Endothelial cell of umbilical vein (primary cell): ENCODE measurements around the gene GCH1. TPM values are rescaled to one million over a fixed set of nuclear protein-coding genes. Genes with fewer than 3 reads are reported as not detected.

Experiments used
- BruUV-seq: library from RNA; stranded (reverse); fragments of 400-500 nt; replicated peaks from 2 replicates; lab custom pipeline; 2021; lab: Mats Ljungman, UMichigan
- CTCF ChIA-PET: fragments of 300-600, 350-600 bp; sonication (Branson Sonifier 250); formaldehyde crosslinking; loops from one replicate; lab custom pipeline; 2021; ENCODE audit warnings: antibody characterized with exemption, inconsistent platforms; lab: Charles Lee
- POLR2A ChIA-PET: fragments of 300-600, 350-600 bp; sonication (Branson Sonifier 250); formaldehyde crosslinking; loops from one replicate; lab custom pipeline; 2021; ENCODE audit warnings: antibody characterized with exemption, inconsistent platforms; lab: Charles Lee
- DNase-seq: peaks from one replicate; pipeline ENCODE4 v3.0.0-alpha.2; 2011; ENCODE audit warnings: low read depth, low spot score
- FAIRE-seq: peaks from 2 replicates; lab custom pipeline; 2011; peaks lifted over from hg19 to GRCh38; lab: Jason Lieb, UNC
- H2AFZ ChIP-seq: 2 replicates; pipeline ENCODE4 v1.6.0; 2012; ENCODE audit warnings: low read depth, low read length, control low read depth, inconsistent platforms
- H3K27ac ChIP-seq: 2 replicates; pipeline ENCODE4 v1.5.1; 2011; ENCODE audit warnings: low read depth, mild to moderate bottlenecking, control low read depth, low read length, moderate library complexity; ENCODE audit not compliant: insufficient read depth
- H3K27me3 ChIP-seq, 2 experiments: 2 replicates each; pipeline versions ENCODE4 v1.6.0 to v1.6.1; 2011; ENCODE audit warnings: low read length in 2 of 2, mixed read lengths in 1 of 2; ENCODE audit not compliant: control insufficient read depth in 2 of 2, insufficient read depth in 2 of 2
- H3K36me3 ChIP-seq, 2 experiments: 2 replicates in 1 of 2; 3 replicates in 1 of 2; pipeline ENCODE4 v1.5.1; 2011; ENCODE audit warnings: low read length in 2 of 2, mild to moderate bottlenecking in 1 of 2, moderate library complexity in 1 of 2; ENCODE audit not compliant: control insufficient read depth in 2 of 2, insufficient read depth in 2 of 2; ENCODE audit errors: extremely low read depth in 1 of 2
- H3K4me1 ChIP-seq: 3 replicates; pipeline ENCODE4 v1.5.1; 2011; ENCODE audit warnings: mild to moderate bottlenecking, low read length; ENCODE audit not compliant: control insufficient read depth, insufficient read depth; ENCODE audit errors: extremely low read depth
- H3K4me2 ChIP-seq: 2 replicates; pipeline ENCODE4 v1.6.1; 2011; ENCODE audit warnings: low read length, control low read depth, mixed read lengths; ENCODE audit not compliant: insufficient read depth
- H3K4me3 ChIP-seq, 3 experiments: fragments of 200-600 bp in 1 of 3; sonication (generic), shearing (Covaris generic) in 1 of 3; replicated peaks in 1 of 3; 2 replicates each; pipeline ENCODE4 v1.5.1; 2011 to 2016; ENCODE audit warnings: control low read depth in 3 of 3, low read length in 3 of 3, mild to moderate bottlenecking in 2 of 3, inconsistent platforms in 1 of 3, low read depth in 1 of 3, moderate library complexity in 1 of 3; ENCODE audit not compliant: insufficient read depth in 1 of 3
- H3K79me2 ChIP-seq: 2 replicates; pipeline ENCODE4 v1.6.0; 2012; ENCODE audit warnings: low read length, inconsistent platforms; ENCODE audit not compliant: control insufficient read depth, insufficient read depth
- H3K9ac ChIP-seq: replicated peaks from 2 replicates; pipeline ENCODE3; 2011; ENCODE audit warnings: low read length, control low read depth; ENCODE audit not compliant: insufficient read depth; ENCODE audit errors: extremely low read depth
- H3K9me1 ChIP-seq: replicated peaks from 3 replicates; pipeline ENCODE4 v1.6.0; 2011; ENCODE audit warnings: mild to moderate bottlenecking, low read length; ENCODE audit not compliant: control insufficient read depth, insufficient read depth; ENCODE audit errors: extremely low read depth
- H3K9me3 ChIP-seq: replicated peaks from 2 replicates; pipeline ENCODE4 v1.5.1; 2012; ENCODE audit warnings: low read length, inconsistent platforms; ENCODE audit not compliant: control insufficient read depth, insufficient read depth
- H4K20me1 ChIP-seq: replicated peaks from 2 replicates; pipeline ENCODE3; 2011; ENCODE audit warnings: mild to moderate bottlenecking, low read length; ENCODE audit not compliant: control insufficient read depth, insufficient read depth; ENCODE audit errors: extremely low read depth
- CTCF ChIP-seq, 2 donors: IDR thresholded peaks; 1 replicate in 1 of 2; 2 replicates in 1 of 2; pipeline ENCODE4 v1.5.1; 2011; ENCODE audit warnings: low read length in 2 of 2, mild to moderate bottlenecking in 2 of 2, moderate library complexity in 2 of 2, control low read depth in 1 of 2, inconsistent platforms in 1 of 2, low read depth in 1 of 2; ENCODE audit not compliant: insufficient read depth in 1 of 2; ENCODE audit errors: extremely low read depth in 1 of 2
- EZH2 ChIP-seq: IDR thresholded peaks from 2 replicates; pipeline ENCODE4 v1.6.1; 2012; ENCODE audit warnings: borderline replicate concordance, low read depth, mild to moderate bottlenecking, moderate library complexity, low read length, inconsistent platforms; ENCODE audit not compliant: severe bottlenecking
- FOS ChIP-seq: IDR thresholded peaks from 2 replicates; pipeline ENCODE4 v1.6.1; 2011; ENCODE audit warnings: mild to moderate bottlenecking, low read length, moderate library complexity, borderline replicate concordance; ENCODE audit not compliant: insufficient read depth
- GATA2 ChIP-seq: IDR thresholded peaks from 2 replicates; pipeline ENCODE4 v1.7.0; 2011; ENCODE audit warnings: low read depth, mild to moderate bottlenecking, moderate library complexity, mixed read lengths, low read length; ENCODE audit not compliant: insufficient read length, insufficient read depth
- JUN ChIP-seq: IDR thresholded peaks from 2 replicates; pipeline ENCODE4 v1.6.1; 2011; ENCODE audit warnings: borderline replicate concordance, low read depth; ENCODE audit not compliant: insufficient read length, insufficient read depth
- MAX ChIP-seq: IDR thresholded peaks from 2 replicates; pipeline ENCODE4 v1.6.1; 2011; ENCODE audit not compliant: insufficient read depth, insufficient read length
- MYC ChIP-seq: IDR thresholded peaks from one replicate; pipeline ENCODE4 v1.6.1; 2011; ENCODE audit warnings: mild to moderate bottlenecking, low read depth, low read length
- POLR2A ChIP-seq: IDR thresholded peaks from 2 replicates; pipeline ENCODE4 v1.6.1; 2012; ENCODE audit warnings: low read depth, mild to moderate bottlenecking, control low read depth, low read length
- POLR2AphosphoS5 ChIP-seq: IDR thresholded peaks from 2 replicates; pipeline ENCODE4 v1.6.1; 2012; ENCODE audit warnings: low read depth, mild to moderate bottlenecking, control low read depth, low read length, moderate library complexity; ENCODE audit not compliant: insufficient read depth
- dilution Hi-C: fragments of 300-500 bp; cut with MboI; formaldehyde crosslinking; loops from one replicate; pipeline ENCODE4 v1.15.0; 2019; ENCODE audit warnings: low sequenced_read_pairs; ENCODE audit not compliant: extremely low pct_ligation_motif_present
- intact Hi-C: fragments of 100-400 bp; cut with micrococcal nuclease; formaldehyde crosslinking; loops from one replicate; pipeline ENCODE4 v1.10.0; 2022
- polyA plus RNA-seq, 4 experiments: library from polyadenylated mRNA; depleted of rRNA in 3 of 4; stranded (reverse) in 3 of 4; unstranded in 1 of 4; fragments of >200 nt; gene quantifications; 2 replicates each; pipeline versions ENCODE4 v1.2.1 to v1.2.3, GENCODE V29; 2011 to 2012; ENCODE audit warnings: missing spikeins in 1 of 4
- total RNA-seq: library from RNA; stranded (reverse); gene quantifications from 2 replicates; pipeline ENCODE4 v1.2.3, GENCODE V29; 2021

The GCH1 gene
- total and polyA plus RNA-seq, 2 donors (not counting 3 experiments of a cell fraction or from before 2014, with no cell fraction given), result 3.6 to 4.6 TPM

- no peaks in the 10 kb centered on the region for H4K20me1 ChIP-seq
- no peak for FAIRE-seq
- no peak overlapping the region for H3K4me2 ChIP-seq
- no peaks in the 10 kb centered on the region for H3K36me3 ChIP-seq
- dilution Hi-C loops, result no loop called here
- BruUV-seq, result no TSS peak
- H3K79me2 ChIP-seq, result no peaks in the 10 kb centered on the region
- no peak overlapping the region for H3K27ac ChIP-seq
- ChIA-PET CTCF (interaction anchor here (1.3 to 1.5 kb wide), 2 partner anchors 17 to 59 kb away, joined by 3 to 4 read pairs; no protein-coding TSS in a partner anchor), POLR2A (no interaction called here)
- H3K9me1 ChIP-seq, result no peaks in the 10 kb centered on the region
- peak; percentile 25 for DNase-seq
- no peaks in the 10 kb centered on the region for H3K27me3 ChIP-seq
- H2AFZ ChIP-seq, result no peak overlapping the region
- peaks cover 13% of the 10 kb centered on the region for H3K4me1 ChIP-seq
- H3K9me3 ChIP-seq, result no peaks in the 10 kb centered on the region
- TF ChIP-seq EZH2 (no peak), CTCF (IDR thresholded peaks at IDR 0.05; ENCODE audit: extremely low read depth in 1 of 2, insufficient read depth in 1 of 2, low read depth in 1 of 2, low read length in 2 of 2) (no peak), POLR2A (no peak), FOS (no peak), GATA2 (no peak), POLR2AphosphoS5 (no peak), JUN (no peak), MYC (no peak), MAX (no peak)
- no peak overlapping the region for H3K4me3 ChIP-seq
- no peak overlapping the region for H3K9ac ChIP-seq
- intact Hi-C loops, result no loop called here
Measured at GRCh38 chr14:54864526-54864925, 38.1 kb downstream of the GCH1 start.
